GM23338 (cell line): Measurements from ENCODE around the gene C14orf93. TPM values are rescaled to one million over a fixed set of nuclear protein-coding genes. Genes with fewer than 3 reads are reported as not detected.

Experiments
- ATAC-seq: fragments of 200-7000 bp; cut with Tn5 transposase; 3 replicates; pipeline ENCODE4 v1.9.1; 2020
- DNase-seq: peaks from one replicate; pipeline ENCODE4 v3.0.0-alpha.2; 2015; ENCODE audit warnings: low spot score
- H2AFZ ChIP-seq: fragments of 200-600 bp; sonication (generic); 2 replicates; pipeline ENCODE4 v1.8.0; 2016; ENCODE audit warnings: antibody characterized with exemption, mild to moderate bottlenecking, moderate library complexity
- H3F3A ChIP-seq: fragments of 200-600 bp; sonication (generic); replicated peaks from 2 replicates; pipeline ENCODE4 v1.8.0; 2017; ENCODE audit warnings: antibody characterized with exemption, mixed run types, low read depth
- H3K27ac ChIP-seq: fragments of 200-600 bp; sonication (generic); 2 replicates; pipeline ENCODE4 v1.6.1; 2016; ENCODE audit warnings: low read depth
- H3K27me3 ChIP-seq: fragments of 200-600 bp; sonication (generic); 2 replicates; pipeline ENCODE4 v1.8.0; 2016; ENCODE audit warnings: mild to moderate bottlenecking, mixed run types, moderate library complexity; ENCODE audit not compliant: insufficient read depth
- H3K36me3 ChIP-seq: fragments of 200-600 bp; sonication (generic); 2 replicates; pipeline ENCODE4 v1.8.0; 2016; ENCODE audit warnings: mild to moderate bottlenecking; ENCODE audit not compliant: insufficient read depth
- H3K4me1 ChIP-seq: fragments of 200-600 bp; sonication (generic); 2 replicates; pipeline ENCODE4 v1.8.0; 2016; ENCODE audit warnings: mild to moderate bottlenecking, moderate library complexity; ENCODE audit not compliant: insufficient read depth
- H3K4me2 ChIP-seq: fragments of 200-600 bp; sonication (generic); 2 replicates; pipeline ENCODE4 v1.7.1; 2017; ENCODE audit warnings: mixed run types
- H3K4me3 ChIP-seq: fragments of 200-600 bp; sonication (generic); 2 replicates; pipeline ENCODE4 v1.6.1; 2016; ENCODE audit warnings: mixed run types
- H3K79me2 ChIP-seq: fragments of 200-600 bp; sonication (generic); replicated peaks from 2 replicates; pipeline ENCODE4 v1.8.0; 2017; ENCODE audit warnings: mild to moderate bottlenecking; ENCODE audit not compliant: insufficient read depth
- H3K9me2 ChIP-seq: fragments of 200-600 bp; sonication (generic); 2 replicates; pipeline ENCODE4 v1.8.0; 2017; ENCODE audit not compliant: insufficient read depth
- H4K20me1 ChIP-seq: fragments of 200-600 bp; sonication (generic); replicated peaks from 2 replicates; pipeline ENCODE4 v1.8.0; 2017; ENCODE audit warnings: mild to moderate bottlenecking; ENCODE audit not compliant: insufficient read depth
- H3K27ac Mint-ChIP-seq: 2 replicates; pipeline ENCODE4 v1.8.0; 2020; ENCODE audit warnings: inconsistent platforms, mild to moderate bottlenecking, moderate library complexity, mixed read lengths
- H3K27me3 Mint-ChIP-seq: 3 replicates; pipeline ENCODE4 v1.8.0; 2022; ENCODE audit warnings: low read depth, mild to moderate bottlenecking, moderate library complexity, mixed read lengths, inconsistent platforms; ENCODE audit not compliant: insufficient read depth, poor library complexity
- H3K36me3 Mint-ChIP-seq: 3 replicates; pipeline ENCODE4 v1.8.0; 2021; ENCODE audit warnings: low read depth, mild to moderate bottlenecking, inconsistent platforms, moderate library complexity, mixed read lengths
- H3K4me1 Mint-ChIP-seq: 3 replicates; pipeline ENCODE4 v1.8.0; 2020; ENCODE audit warnings: mild to moderate bottlenecking, inconsistent platforms, mixed read lengths
- H3K4me3 Mint-ChIP-seq: 3 replicates; pipeline ENCODE4 v1.8.0; 2021; ENCODE audit warnings: moderate library complexity, mild to moderate bottlenecking, inconsistent platforms, mixed read lengths
- H3K9me3 Mint-ChIP-seq: 3 replicates; pipeline ENCODE4 v1.8.0; 2020; ENCODE audit warnings: moderate library complexity, mild to moderate bottlenecking, inconsistent platforms, mixed read lengths
- CREB1 ChIP-seq: fragments of 250-450 bp; sonication (Bioruptor Pico); IDR thresholded peaks from 2 replicates; pipeline ENCODE4 v1.5.0; 2020; ENCODE audit warnings: low read depth, mild to moderate bottlenecking, moderate library complexity
- EZH2 ChIP-seq: fragments of 200-600 bp; sonication (generic); IDR thresholded peaks from one replicate; pipeline ENCODE4 v1.8.0; 2017; ENCODE audit warnings: antibody characterized with exemption, mild to moderate bottlenecking, low read depth; ENCODE audit not compliant: unreplicated experiment
- EZH2phosphoT487 ChIP-seq: fragments of 200-600 bp; sonication (generic); IDR thresholded peaks from one replicate; pipeline ENCODE4 v1.8.1; 2018; ENCODE audit warnings: antibody characterized with exemption; ENCODE audit not compliant: unreplicated experiment
- JUNB ChIP-seq: IDR thresholded peaks from one replicate; pipeline ENCODE4 v1.6.1; 2016; ENCODE audit warnings: antibody characterized with exemption; ENCODE audit not compliant: unreplicated experiment
- NANOG ChIP-seq: IDR thresholded peaks from 2 replicates; pipeline ENCODE4 v1.6.1; 2016; ENCODE audit warnings: antibody characterized with exemption, borderline replicate concordance
- POLR2AphosphoS5 ChIP-seq: IDR thresholded peaks from 2 replicates; pipeline ENCODE4 v1.6.1; 2016; ENCODE audit warnings: antibody characterized with exemption, low read depth
- STAT1 ChIP-seq: IDR thresholded peaks from one replicate; pipeline ENCODE4 v1.6.1; 2016; ENCODE audit warnings: antibody characterized with exemption; ENCODE audit not compliant: unreplicated experiment
- ZNF114 ChIP-seq: fragments of 250-450 bp; sonication (Bioruptor Pico); IDR thresholded peaks from 2 replicates; pipeline ENCODE4 v1.5.0; 2020; ENCODE audit warnings: mild to moderate bottlenecking, moderate library complexity
- ZNF331 ChIP-seq: fragments of 250-450 bp; sonication (Bioruptor Pico); IDR thresholded peaks from 2 replicates; pipeline ENCODE4 v1.5.0; 2020; ENCODE audit warnings: low read depth, mild to moderate bottlenecking, moderate library complexity
- polyA plus RNA-seq: library from polyadenylated mRNA; unstranded; fragments of >200 nt; fragmentation: Nextera tagmentation; extraction: Ambion mirVana; gene quantifications from 2 replicates; pipeline ENCODE4 v1.2.1, GENCODE V29; 2016
- total RNA-seq: library from RNA; depleted of rRNA; stranded (reverse); fragments of >200 nt; shearing (Covaris generic); gene quantifications from 2 replicates; pipeline ENCODE4 v1.2.3, GENCODE V29; 2014
- TF ChIP-seq, protein P1 (sequence below): IDR thresholded peaks from 2 replicates; pipeline ENCODE4 v1.6.1; 2016; ENCODE audit warnings: antibody characterized with exemption
- TF ChIP-seq, protein P2 (sequence below): fragments of 250-450 bp; sonication (Bioruptor Pico); IDR thresholded peaks from 2 replicates; pipeline ENCODE4 v1.5.0; 2020; ENCODE audit warnings: mild to moderate bottlenecking, moderate library complexity
- TF ChIP-seq, protein P3 (sequence below), 2 experiments: fragments of 200-600 bp in 1 of 2; sonication (generic) in 1 of 2; conservative IDR thresholded peaks; 2 replicates each; pipeline versions ENCODE4 v1.5.1 to v1.6.1; 2016 to 2017; ENCODE audit warnings: antibody characterized with exemption in 2 of 2, low read depth in 2 of 2, mild to moderate bottlenecking in 2 of 2, moderate library complexity in 1 of 2
- TF ChIP-seq, protein P4 (sequence below): IDR thresholded peaks from one replicate; pipeline ENCODE4 v1.6.1; 2018; ENCODE audit warnings: antibody characterized with exemption; ENCODE audit not compliant: unreplicated experiment

Gene C14orf93
- total and polyA plus RNA-seq, 2 experiments from 2014 or later, result 3.5 to 11.7 TPM

DNA sequence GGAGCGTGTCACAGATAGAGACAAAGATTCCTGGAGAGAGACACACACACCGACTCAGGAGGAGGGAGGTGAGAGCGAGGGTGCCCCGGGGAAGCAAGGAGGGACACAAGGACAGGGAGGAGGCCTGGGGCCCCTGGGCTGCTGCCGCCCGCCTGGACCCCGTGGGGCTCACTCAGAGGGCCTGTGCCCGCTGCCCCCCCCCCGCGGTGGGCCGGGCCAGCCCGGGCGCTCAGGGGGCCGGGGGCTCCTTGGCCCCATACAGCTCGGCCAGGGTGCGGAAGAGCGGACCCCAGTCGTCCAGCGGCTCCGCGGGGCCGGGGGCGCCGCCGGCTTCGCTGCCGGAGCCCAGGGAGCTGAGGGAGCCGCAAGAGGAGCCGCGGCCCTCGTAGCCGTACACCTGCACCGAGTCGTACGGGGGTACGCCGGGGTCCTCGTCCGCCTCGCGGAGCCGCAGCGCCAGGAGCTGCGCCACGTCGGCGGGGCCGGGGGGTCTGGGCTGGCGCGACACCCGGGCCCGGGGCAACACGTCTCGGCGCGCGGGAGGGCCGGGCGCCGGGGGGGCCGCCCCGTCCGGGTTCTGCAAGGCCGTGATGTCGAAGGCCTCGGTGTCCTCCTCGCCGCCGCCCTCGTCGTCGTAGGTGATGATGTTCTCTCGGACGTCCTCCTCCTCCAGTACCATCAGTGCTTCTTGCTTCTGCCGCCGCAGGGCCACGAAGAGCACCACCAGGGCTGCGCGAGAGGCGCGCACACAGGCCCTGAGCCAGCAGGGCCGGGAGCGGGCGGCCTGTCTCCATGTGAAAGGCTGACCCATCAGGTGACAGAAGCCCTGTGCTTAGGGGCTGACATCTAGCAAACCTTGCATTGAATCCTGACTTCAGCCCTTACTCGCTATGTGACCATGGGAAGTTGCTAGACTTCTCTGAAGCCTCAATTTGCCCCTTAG is 38.1 kb upstream of the C14orf93 start:
- H3K27me3 ChIP-seq, result no peaks in the 10 kb centered on the region
- Mint-ChIP-seq H3K4me3 (no peak overlapping the region), H3K9me3 (no peaks in the 10 kb centered on the region; the same call in 2 of the 3 replicates), H3K27me3 (peaks cover 14% of the 10 kb centered on the region), H3K27ac (no peak overlapping the region), H3K36me3 (peaks cover 15% of the 10 kb centered on the region), H3K4me1 (peaks cover 24% of the 10 kb centered on the region)
- H3K9me2 ChIP-seq, result no peaks in the 10 kb centered on the region
- H3F3A ChIP-seq, result no peaks in the 10 kb centered on the region
- H3K27ac ChIP-seq, result 0 out of 2 replicates have a peak overlapping the region, but pooled peaks have one; percentile 39
- H3K36me3 ChIP-seq, result no peaks in the 10 kb centered on the region
- DNase-seq (no peak), ATAC-seq (no peak)
- no peaks in the 10 kb centered on the region for H3K79me2 ChIP-seq
- H3K4me1 ChIP-seq, result no peaks in the 10 kb centered on the region; the same call in 1 of the 2 replicates
- TF ChIP-seq, protein P1, sequence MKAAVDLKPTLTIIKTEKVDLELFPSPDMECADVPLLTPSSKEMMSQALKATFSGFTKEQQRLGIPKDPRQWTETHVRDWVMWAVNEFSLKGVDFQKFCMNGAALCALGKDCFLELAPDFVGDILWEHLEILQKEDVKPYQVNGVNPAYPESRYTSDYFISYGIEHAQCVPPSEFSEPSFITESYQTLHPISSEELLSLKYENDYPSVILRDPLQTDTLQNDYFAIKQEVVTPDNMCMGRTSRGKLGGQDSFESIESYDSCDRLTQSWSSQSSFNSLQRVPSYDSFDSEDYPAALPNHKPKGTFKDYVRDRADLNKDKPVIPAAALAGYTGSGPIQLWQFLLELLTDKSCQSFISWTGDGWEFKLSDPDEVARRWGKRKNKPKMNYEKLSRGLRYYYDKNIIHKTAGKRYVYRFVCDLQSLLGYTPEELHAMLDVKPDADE, result no peak
- TF ChIP-seq ZNF331 (CRISPR knock-in tag) (no peak), EZH2 (no peak), STAT1 (no peak), JUNB (no peak), EZH2phosphoT487 (no peak), POLR2AphosphoS5 (no peak), ZNF114 (CRISPR knock-in tag) (no peak), CREB1 (CRISPR knock-in tag) (no peak), NANOG (no peak)
- TF ChIP-seq, protein P2, sequence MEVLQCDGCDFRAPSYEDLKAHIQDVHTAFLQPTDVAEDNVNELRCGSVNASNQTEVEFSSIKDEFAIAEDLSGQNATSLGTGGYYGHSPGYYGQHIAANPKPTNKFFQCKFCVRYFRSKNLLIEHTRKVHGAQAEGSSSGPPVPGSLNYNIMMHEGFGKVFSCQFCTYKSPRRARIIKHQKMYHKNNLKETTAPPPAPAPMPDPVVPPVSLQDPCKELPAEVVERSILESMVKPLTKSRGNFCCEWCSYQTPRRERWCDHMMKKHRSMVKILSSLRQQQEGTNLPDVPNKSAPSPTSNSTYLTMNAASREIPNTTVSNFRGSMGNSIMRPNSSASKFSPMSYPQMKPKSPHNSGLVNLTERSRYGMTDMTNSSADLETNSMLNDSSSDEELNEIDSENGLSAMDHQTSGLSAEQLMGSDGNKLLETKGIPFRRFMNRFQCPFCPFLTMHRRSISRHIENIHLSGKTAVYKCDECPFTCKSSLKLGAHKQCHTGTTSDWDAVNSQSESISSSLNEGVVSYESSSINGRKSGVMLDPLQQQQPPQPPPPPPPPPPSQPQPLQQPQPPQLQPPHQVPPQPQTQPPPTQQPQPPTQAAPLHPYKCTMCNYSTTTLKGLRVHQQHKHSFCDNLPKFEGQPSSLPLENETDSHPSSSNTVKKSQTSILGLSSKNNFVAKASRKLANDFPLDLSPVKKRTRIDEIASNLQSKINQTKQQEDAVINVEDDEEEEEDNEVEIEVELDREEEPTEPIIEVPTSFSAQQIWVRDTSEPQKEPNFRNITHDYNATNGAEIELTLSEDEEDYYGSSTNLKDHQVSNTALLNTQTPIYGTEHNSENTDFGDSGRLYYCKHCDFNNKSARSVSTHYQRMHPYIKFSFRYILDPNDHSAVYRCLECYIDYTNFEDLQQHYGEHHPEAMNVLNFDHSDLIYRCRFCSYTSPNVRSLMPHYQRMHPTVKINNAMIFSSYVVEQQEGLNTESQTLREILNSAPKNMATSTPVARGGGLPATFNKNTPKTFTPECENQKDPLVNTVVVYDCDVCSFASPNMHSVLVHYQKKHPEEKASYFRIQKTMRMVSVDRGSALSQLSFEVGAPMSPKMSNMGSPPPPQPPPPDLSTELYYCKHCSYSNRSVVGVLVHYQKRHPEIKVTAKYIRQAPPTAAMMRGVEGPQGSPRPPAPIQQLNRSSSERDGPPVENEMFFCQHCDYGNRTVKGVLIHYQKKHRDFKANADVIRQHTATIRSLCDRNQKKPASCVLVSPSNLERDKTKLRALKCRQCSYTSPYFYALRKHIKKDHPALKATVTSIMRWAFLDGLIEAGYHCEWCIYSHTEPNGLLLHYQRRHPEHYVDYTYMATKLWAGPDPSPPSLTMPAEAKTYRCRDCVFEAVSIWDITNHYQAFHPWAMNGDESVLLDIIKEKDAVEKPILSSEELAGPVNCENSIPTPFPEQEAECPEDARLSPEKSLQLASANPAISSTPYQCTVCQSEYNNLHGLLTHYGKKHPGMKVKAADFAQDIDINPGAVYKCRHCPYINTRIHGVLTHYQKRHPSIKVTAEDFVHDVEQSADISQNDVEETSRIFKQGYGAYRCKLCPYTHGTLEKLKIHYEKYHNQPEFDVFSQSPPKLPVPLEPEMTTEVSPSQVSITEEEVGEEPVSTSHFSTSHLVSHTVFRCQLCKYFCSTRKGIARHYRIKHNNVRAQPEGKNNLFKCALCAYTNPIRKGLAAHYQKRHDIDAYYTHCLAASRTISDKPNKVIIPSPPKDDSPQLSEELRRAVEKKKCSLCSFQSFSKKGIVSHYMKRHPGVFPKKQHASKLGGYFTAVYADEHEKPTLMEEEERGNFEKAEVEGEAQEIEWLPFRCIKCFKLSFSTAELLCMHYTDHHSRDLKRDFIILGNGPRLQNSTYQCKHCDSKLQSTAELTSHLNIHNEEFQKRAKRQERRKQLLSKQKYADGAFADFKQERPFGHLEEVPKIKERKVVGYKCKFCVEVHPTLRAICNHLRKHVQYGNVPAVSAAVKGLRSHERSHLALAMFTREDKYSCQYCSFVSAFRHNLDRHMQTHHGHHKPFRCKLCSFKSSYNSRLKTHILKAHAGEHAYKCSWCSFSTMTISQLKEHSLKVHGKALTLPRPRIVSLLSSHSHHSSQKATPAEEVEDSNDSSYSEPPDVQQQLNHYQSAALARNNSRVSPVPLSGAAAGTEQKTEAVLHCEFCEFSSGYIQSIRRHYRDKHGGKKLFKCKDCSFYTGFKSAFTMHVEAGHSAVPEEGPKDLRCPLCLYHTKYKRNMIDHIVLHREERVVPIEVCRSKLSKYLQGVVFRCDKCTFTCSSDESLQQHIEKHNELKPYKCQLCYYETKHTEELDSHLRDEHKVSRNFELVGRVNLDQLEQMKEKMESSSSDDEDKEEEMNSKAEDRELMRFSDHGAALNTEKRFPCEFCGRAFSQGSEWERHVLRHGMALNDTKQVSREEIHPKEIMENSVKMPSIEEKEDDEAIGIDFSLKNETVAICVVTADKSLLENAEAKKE (CRISPR knock-in tag), result no peak
- TF ChIP-seq, protein P3, sequence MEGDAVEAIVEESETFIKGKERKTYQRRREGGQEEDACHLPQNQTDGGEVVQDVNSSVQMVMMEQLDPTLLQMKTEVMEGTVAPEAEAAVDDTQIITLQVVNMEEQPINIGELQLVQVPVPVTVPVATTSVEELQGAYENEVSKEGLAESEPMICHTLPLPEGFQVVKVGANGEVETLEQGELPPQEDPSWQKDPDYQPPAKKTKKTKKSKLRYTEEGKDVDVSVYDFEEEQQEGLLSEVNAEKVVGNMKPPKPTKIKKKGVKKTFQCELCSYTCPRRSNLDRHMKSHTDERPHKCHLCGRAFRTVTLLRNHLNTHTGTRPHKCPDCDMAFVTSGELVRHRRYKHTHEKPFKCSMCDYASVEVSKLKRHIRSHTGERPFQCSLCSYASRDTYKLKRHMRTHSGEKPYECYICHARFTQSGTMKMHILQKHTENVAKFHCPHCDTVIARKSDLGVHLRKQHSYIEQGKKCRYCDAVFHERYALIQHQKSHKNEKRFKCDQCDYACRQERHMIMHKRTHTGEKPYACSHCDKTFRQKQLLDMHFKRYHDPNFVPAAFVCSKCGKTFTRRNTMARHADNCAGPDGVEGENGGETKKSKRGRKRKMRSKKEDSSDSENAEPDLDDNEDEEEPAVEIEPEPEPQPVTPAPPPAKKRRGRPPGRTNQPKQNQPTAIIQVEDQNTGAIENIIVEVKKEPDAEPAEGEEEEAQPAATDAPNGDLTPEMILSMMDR (conservative IDR thresholded peaks at IDR 0.05; ENCODE audit: low read depth in 2 of 2), result no peak
- TF ChIP-seq, protein P4, sequence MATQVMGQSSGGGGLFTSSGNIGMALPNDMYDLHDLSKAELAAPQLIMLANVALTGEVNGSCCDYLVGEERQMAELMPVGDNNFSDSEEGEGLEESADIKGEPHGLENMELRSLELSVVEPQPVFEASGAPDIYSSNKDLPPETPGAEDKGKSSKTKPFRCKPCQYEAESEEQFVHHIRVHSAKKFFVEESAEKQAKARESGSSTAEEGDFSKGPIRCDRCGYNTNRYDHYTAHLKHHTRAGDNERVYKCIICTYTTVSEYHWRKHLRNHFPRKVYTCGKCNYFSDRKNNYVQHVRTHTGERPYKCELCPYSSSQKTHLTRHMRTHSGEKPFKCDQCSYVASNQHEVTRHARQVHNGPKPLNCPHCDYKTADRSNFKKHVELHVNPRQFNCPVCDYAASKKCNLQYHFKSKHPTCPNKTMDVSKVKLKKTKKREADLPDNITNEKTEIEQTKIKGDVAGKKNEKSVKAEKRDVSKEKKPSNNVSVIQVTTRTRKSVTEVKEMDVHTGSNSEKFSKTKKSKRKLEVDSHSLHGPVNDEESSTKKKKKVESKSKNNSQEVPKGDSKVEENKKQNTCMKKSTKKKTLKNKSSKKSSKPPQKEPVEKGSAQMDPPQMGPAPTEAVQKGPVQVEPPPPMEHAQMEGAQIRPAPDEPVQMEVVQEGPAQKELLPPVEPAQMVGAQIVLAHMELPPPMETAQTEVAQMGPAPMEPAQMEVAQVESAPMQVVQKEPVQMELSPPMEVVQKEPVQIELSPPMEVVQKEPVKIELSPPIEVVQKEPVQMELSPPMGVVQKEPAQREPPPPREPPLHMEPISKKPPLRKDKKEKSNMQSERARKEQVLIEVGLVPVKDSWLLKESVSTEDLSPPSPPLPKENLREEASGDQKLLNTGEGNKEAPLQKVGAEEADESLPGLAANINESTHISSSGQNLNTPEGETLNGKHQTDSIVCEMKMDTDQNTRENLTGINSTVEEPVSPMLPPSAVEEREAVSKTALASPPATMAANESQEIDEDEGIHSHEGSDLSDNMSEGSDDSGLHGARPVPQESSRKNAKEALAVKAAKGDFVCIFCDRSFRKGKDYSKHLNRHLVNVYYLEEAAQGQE, result no peak
- H3K4me3 ChIP-seq, result no peak overlapping the region
- no peak overlapping the region for H3K4me2 ChIP-seq
- H2AFZ ChIP-seq, result no peak overlapping the region
- H4K20me1 ChIP-seq, result no peaks in the 10 kb centered on the region
